C4-2B (cell line): ENCODE results near the gene SLC47A2.

ENCODE experiments used
- H3K27ac ChIP-seq: fragments of 450-650 bp; 2 replicates; pipeline ENCODE4 v1.5.1; 2017
- ZFX ChIP-seq: fragments of 450-650 bp; IDR thresholded peaks from 2 replicates; pipeline ENCODE4 v1.6.1; 2017
- TF ChIP-seq, protein P1 (sequence below): fragments of 450-650 bp; conservative IDR thresholded peaks from 2 replicates; pipeline ENCODE4 v1.5.1; 2017; ENCODE audit warnings: mild to moderate bottlenecking

SLC47A2 gene

DNA sequence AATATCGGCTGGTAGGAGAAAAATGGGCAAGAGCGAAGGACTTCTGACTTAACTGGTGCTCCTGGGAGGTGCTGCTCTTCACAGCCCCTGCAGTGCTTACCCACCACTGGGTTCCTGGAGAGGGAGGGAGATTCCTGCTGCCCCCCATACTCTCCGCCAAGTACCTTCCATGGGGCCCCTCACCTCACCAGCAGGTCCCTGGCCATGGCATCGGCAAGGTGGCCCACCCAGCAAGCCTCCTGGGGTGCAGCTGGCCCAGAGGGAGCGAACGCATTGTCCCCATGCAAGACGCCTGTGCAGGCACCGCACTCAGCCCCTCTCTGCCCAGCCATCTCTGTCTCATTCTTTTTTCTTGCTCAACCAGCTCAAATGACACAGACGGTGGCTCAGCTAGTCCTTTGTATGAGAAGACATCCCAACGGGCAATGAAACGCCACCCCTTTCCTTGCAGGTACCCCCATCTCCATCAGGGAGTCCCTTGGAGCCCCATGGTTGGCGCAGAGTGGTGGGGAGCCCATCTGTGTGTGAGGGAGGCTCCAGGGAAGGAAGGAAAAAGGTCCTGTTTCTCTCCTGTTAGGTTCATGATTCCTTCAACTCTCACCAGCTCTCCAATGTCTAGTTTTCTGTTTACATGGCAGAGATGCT, 41.3 kb upstream of the SLC47A2 start:
- TF ChIP-seq ZFX: no peak
- TF ChIP-seq, protein P1, sequence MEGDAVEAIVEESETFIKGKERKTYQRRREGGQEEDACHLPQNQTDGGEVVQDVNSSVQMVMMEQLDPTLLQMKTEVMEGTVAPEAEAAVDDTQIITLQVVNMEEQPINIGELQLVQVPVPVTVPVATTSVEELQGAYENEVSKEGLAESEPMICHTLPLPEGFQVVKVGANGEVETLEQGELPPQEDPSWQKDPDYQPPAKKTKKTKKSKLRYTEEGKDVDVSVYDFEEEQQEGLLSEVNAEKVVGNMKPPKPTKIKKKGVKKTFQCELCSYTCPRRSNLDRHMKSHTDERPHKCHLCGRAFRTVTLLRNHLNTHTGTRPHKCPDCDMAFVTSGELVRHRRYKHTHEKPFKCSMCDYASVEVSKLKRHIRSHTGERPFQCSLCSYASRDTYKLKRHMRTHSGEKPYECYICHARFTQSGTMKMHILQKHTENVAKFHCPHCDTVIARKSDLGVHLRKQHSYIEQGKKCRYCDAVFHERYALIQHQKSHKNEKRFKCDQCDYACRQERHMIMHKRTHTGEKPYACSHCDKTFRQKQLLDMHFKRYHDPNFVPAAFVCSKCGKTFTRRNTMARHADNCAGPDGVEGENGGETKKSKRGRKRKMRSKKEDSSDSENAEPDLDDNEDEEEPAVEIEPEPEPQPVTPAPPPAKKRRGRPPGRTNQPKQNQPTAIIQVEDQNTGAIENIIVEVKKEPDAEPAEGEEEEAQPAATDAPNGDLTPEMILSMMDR: no peak
- no peak overlapping the region for H3K27ac ChIP-seq

DNA sequence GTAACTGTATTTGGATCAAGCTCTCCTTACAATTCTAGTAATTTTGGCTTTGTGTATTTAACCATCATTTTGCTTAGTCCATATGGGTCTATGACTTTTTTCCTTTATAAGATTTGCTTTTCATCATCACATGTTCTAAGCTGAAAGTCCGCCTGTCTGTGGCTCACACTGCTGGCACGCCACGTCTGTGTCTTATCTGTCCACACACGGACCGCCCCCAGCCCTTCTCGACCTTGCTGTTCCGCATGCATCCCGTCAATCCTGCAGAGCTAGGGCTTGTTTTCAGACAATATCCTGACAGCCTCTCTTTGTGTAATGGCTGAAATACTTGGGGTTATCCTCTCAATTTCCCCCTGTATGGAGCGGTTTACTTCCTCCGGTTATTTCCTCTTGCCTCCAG, 40.2 kb upstream of the SLC47A2 start:
- TF ChIP-seq, protein P1: no peak
- no peak for TF ChIP-seq ZFX
- H3K27ac ChIP-seq: no peak overlapping the region

DNA sequence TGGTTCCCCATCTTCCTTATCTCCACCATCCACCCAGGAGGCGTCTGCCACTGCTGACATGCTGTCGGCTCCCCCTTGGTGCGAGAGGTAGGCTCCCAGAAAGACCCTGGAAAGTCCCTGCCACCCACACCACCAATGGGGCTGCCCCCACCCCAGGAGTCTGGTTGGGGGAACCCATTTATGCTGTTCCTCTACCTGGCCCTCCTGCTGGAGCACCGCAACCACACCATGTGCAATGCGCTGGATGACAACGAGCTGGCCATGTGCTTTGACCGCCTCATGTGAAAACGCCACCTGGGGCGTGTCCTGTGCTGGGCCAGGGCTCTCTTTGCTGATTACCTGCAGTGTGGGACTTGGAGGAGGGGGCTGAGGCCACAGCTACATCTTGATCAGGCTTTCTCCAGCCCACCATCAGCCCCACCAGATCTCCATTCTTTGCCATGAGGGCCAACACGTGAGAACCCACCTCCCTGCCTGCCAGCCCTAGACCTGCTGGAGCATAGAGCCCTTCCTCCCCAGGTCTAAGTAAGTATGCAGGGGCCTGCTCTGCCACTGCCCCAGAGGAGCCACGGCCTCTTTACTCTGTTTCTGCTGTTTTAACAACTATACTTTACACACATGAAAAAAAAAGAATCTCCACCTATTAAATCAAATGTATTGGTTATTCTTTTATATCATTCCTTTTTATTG, 39.6 kb upstream of the SLC47A2 start:
- no peak for TF ChIP-seq ZFX
- no peak overlapping the region for H3K27ac ChIP-seq

DNA sequence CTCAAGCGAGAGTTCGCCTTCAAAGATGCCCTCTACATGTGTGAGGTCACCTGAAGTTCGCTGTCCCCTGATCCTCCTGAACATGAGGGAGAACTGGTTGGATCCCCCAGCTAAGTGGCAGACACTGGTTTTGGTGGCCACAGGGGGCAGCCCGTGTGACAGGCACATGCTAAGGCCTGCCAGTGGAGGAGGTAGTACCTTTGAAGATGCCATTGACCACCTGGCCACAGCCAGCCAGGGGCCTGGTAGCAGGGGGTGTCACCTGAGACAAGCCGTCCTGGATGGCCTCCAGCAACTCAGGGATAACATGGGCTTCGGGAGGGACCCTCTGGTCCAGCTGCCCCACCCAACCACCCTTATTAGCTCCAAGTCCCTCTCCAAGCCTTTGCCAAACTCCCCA, 39.0 kb upstream of the SLC47A2 start:
- TF ChIP-seq, protein P1: no peak
- no peak for TF ChIP-seq ZFX
- H3K27ac ChIP-seq: no peak overlapping the region

DNA sequence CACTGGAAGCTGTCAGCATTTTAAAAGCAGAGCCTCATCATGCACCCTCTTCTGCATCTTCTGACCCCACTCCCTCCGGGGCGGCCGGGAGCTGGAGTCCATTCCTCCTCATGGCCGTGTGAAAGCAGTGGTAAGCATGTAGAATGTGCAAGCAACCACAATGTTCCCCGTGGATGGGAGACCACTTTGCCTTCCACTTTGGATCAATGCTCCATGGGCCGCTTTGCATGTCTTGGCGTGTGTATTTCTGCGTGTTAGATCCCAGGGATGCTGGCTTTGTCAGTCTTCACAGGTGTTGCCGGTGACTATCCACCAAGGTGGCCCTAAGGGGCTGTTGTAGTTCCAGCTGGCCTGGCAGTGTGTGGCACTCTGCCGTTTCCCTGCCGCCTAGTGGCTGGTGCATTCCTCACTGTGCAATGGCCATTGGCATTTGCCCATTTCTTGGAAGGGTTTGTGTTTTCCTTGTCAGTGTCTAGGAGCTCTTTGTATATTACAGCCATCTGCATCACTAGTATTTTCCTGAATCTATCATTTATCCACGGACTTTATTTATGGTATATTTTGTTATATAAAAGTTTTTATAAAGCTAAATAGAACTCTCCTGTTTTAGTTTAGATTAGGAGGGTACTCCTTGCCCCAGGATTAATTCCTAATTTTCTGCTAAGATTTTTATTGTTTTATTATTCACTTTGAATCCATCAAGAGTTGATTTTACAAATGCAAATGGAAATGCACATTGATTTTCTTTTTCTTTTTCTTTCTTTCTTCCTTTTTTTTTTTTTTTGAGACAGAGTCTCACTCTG, 37.5 kb upstream of the SLC47A2 start:
- peak overlapping the region; percentile 94 for H3K27ac ChIP-seq
- TF ChIP-seq, protein P1: peak; percentile 95
- no peak for TF ChIP-seq ZFX

DNA sequence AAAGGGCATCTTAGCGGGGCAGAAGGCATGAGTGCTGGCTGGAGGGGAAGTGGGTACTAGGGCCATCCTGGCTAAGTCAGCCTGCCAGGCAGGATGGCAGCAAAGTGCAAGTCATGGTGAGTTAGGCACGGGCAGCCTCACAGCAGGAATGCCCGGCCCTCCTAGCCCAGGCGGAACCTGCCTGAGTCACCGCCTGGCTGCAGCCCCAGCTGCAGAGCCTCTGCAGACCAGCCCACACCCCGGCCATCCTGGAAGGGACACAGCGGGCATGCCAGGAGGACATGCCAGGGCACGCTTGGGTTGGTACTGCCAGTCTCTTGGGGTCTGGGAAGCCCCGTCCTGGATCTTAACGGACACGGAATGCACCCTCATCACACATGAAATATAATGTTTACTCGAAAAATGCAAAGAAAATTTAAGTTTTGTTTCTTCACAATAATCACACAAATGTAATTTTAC, 36.7 kb upstream of the SLC47A2 start:
- peak overlapping the region; percentile 94 for H3K27ac ChIP-seq
- TF ChIP-seq, protein P1: no peak
- TF ChIP-seq ZFX: 0 out of 2 replicates have a peak, but pooled peaks have one; percentile 35

DNA sequence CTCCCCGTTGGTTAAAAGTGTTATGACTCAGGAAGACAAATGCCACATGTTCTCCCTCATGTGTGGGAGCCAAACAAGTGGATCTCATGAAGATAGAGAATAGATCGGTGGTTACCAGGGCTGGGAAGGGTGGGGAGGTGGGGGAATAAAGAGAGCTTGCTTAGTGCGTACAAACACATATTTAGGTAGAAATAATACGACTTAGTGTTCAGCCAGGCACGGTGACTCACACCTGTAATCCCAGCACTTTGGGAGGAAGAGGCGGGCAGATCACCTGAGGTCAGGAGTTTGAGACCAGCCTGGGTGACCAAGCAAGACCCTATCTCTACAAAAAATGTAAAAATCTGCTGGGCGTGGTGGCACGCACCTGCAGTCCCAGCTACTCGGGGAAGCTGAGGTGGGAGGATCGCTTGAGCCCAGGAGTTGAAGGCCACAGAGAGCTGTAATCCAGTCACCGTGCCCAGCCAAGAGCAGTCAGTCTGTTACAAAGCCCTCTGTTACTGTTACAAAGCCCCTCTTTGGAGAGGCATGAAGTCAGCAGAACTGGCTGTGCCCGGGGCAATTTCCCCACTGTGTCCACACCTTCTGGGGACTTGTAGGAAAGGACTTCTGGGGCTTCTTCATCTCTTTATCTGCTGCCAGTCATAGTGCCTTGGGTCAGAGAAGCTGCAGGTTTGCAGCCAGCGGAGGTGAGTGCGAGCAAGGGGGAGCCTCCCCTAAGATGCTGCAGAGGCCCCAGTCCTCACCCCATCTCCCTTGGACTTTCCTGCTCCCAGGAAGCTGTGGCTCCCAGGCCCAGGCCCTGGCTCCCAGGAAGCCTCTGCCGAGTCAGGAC, 36.0 kb upstream of the SLC47A2 start:
- TF ChIP-seq, protein P1: no peak
- TF ChIP-seq ZFX: peak; percentile 47; the same call in 1 of the 2 replicates
- H3K27ac ChIP-seq: peak overlapping the region; percentile 94
